PC-3 (cell line): Measurements from ENCODE around the gene RUFY3. TPM values are rescaled to one million over a fixed set of nuclear protein-coding genes. Genes with fewer than 3 reads are reported as not detected.

Experiments
- ATAC-seq: fragments of 200-7000 bp; cut with Tn5 transposase; 2 replicates; pipeline ENCODE4 v1.9.1; 2020; ENCODE audit warnings: mild to moderate bottlenecking, moderate library complexity
- BruUV-seq: library from RNA; stranded (reverse); fragments of 400-500 nt; replicated peaks from 2 replicates; lab custom pipeline; 2021; lab: Mats Ljungman, UMichigan
- CTCF ChIA-PET: fragments of 300-600 bp; sonication (Branson Sonifier 250); formaldehyde crosslinking; loops from one replicate; lab custom pipeline; 2022; ENCODE audit warnings: antibody characterized with exemption; lab: Charles Lee
- POLR2A ChIA-PET: fragments of 300-600 bp; sonication (Branson Sonifier 250); formaldehyde crosslinking; loops from one replicate; lab custom pipeline; 2022; ENCODE audit warnings: antibody characterized with exemption; ENCODE audit not compliant: unreplicated experiment; lab: Charles Lee
- DNase-seq: peaks from one replicate; pipeline ENCODE4 v3.0.0-alpha.2; 2015
- H2AFZ ChIP-seq: fragments of 300-600 bp; sonication (generic); 2 replicates; pipeline ENCODE4 v1.6.0; 2016; ENCODE audit warnings: antibody characterized with exemption, low read length
- H3F3A ChIP-seq: fragments of 300-600 bp; sonication (generic); one replicate; pipeline ENCODE4 v1.6.0; 2017; ENCODE audit warnings: antibody characterized with exemption, low read length, control low read depth, mild to moderate bottlenecking; ENCODE audit not compliant: unreplicated experiment
- H3K27ac ChIP-seq: fragments of 300-600 bp; sonication (generic); 2 replicates; pipeline ENCODE4 v1.5.1; 2016; ENCODE audit warnings: mild to moderate bottlenecking, low read length
- H3K27me3 ChIP-seq: fragments of 300-600 bp; sonication (generic); 2 replicates; pipeline ENCODE4 v1.6.1; 2016; ENCODE audit warnings: low read length, mixed read lengths
- H3K36me3 ChIP-seq: fragments of 300-600 bp; sonication (generic); 2 replicates; pipeline ENCODE4 v1.6.1; 2016; ENCODE audit warnings: low read depth, mixed run types, low read length, mixed read lengths
- H3K4me1 ChIP-seq: fragments of 300-600 bp; sonication (generic); 2 replicates; pipeline ENCODE4 v1.5.1; 2016; ENCODE audit warnings: low read length; ENCODE audit not compliant: insufficient read depth
- H3K4me2 ChIP-seq: fragments of 300-600 bp; sonication (generic); 2 replicates; pipeline ENCODE4 v1.6.0; 2016; ENCODE audit warnings: low read length
- H3K4me3 ChIP-seq: fragments of 300-600 bp; sonication (generic); 2 replicates; pipeline ENCODE4 v1.5.1; 2016; ENCODE audit warnings: mild to moderate bottlenecking, low read length, mixed read lengths
- H3K79me2 ChIP-seq: fragments of 300-600 bp; sonication (generic); 2 replicates; pipeline ENCODE4 v1.6.1; 2017; ENCODE audit warnings: low read length, mixed read lengths
- H3K9ac ChIP-seq: fragments of 300-600 bp; sonication (generic); 2 replicates; pipeline ENCODE4 v1.6.0; 2016; ENCODE audit warnings: mild to moderate bottlenecking, low read length
- H3K9me2 ChIP-seq: fragments of 300-600 bp; sonication (generic); replicated peaks from 2 replicates; pipeline ENCODE4 v1.6.1; 2016; ENCODE audit warnings: mixed run types, low read length, mixed read lengths
- H3K9me3 ChIP-seq: fragments of 300-600 bp; sonication (generic); 2 replicates; pipeline ENCODE4 v1.6.1; 2016; ENCODE audit warnings: low read length, mixed read lengths
- H4K20me1 ChIP-seq: fragments of 300-600 bp; sonication (generic); 2 replicates; pipeline ENCODE4 v1.6.1; 2016; ENCODE audit warnings: low read length, mixed read lengths
- CTCF ChIP-seq: fragments of 300-600 bp; sonication (generic); conservative IDR thresholded peaks from 2 replicates; pipeline ENCODE4 v1.5.1; 2017; ENCODE audit warnings: antibody characterized with exemption, low read depth, mild to moderate bottlenecking, low read length
- EZH2 ChIP-seq: fragments of 300-600 bp; sonication (generic); IDR thresholded peaks from one replicate; pipeline ENCODE4 v1.6.1; 2017; ENCODE audit warnings: antibody characterized with exemption, mild to moderate bottlenecking, low read length; ENCODE audit not compliant: unreplicated experiment
- EZH2phosphoT487 ChIP-seq: fragments of 300-600 bp; sonication (generic); IDR thresholded peaks from 2 replicates; pipeline ENCODE4 v1.6.1; 2018; ENCODE audit warnings: mild to moderate bottlenecking, antibody characterized with exemption, low read length, borderline replicate concordance
- intact Hi-C: fragments of 100-400 bp; cut with micrococcal nuclease; formaldehyde crosslinking; loops from 2 replicates; pipeline ENCODE4 v1.9.0; 2023
- total RNA-seq: library from RNA; depleted of rRNA; stranded (reverse); fragments of >200 nt; gene quantifications from 2 replicates; pipeline ENCODE4 v1.2.3, GENCODE V29; 2014

The RUFY3 gene
- total RNA-seq, 1 experiment from 2014 or later = 25.6 TPM

DNA sequence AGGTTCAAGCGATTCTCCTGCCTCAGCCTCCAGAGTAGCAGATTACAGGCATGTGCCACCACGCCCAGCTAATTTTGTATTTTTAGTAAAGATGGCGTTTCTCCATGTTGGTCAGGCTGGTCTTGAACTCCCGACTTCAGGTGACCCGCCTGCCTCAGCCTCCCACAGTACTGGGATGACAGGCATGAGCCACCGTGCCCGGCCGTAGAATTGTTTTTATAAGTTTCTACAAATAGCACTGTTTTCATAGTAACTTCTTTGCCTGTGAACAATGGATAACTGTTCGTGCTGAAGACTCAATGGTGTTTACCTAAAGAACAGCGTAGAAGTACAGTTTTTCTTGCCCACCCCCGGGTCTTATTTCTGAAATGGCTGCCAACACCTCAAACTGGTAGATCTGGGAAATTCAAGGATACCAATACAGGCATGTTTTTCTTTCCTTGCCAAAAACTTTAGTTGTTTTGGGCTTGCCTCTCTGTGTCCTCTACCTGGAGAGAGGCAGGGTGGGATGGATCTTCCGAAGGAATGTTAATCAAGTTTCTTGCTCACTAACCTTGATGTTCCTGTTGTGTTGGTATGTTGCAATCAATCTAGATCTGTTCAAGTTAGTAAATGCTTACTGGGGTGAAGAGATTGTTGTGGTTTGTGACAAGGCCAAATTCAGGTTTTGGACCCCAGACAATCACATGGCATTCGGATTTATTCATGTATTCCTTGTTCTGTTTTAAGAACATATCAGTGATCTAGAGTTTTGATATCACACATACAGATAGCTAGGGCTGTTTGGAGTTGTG, 2.8 kb upstream of the RUFY3 start:
- intact Hi-C loops = no loop called here
- ChIA-PET CTCF (no interaction called here), POLR2A (no interaction called here)
- Histone ChIP-seq H3K79me2 (peaks cover 47% of the 10 kb centered on the region), H3F3A (no peaks in the 10 kb centered on the region), H3K4me3 (no peak overlapping the region), H3K9me2 (no peaks in the 10 kb centered on the region), H4K20me1 (no peaks in the 10 kb centered on the region), H3K9me3 (no peaks in the 10 kb centered on the region), H3K27ac (no peak overlapping the region), H3K27me3 (no peaks in the 10 kb centered on the region), H3K9ac (no peak overlapping the region), H2AFZ (no peak overlapping the region), H3K36me3 (no peaks in the 10 kb centered on the region), H3K4me1 (no peaks in the 10 kb centered on the region), H3K4me2 (no peak overlapping the region)
- BruUV-seq = no TSS peak
- TF ChIP-seq EZH2 (no peak), EZH2phosphoT487 (no peak), CTCF (no peak)
- ATAC-seq = no peak
- DNase-seq = peak; percentile 39

DNA sequence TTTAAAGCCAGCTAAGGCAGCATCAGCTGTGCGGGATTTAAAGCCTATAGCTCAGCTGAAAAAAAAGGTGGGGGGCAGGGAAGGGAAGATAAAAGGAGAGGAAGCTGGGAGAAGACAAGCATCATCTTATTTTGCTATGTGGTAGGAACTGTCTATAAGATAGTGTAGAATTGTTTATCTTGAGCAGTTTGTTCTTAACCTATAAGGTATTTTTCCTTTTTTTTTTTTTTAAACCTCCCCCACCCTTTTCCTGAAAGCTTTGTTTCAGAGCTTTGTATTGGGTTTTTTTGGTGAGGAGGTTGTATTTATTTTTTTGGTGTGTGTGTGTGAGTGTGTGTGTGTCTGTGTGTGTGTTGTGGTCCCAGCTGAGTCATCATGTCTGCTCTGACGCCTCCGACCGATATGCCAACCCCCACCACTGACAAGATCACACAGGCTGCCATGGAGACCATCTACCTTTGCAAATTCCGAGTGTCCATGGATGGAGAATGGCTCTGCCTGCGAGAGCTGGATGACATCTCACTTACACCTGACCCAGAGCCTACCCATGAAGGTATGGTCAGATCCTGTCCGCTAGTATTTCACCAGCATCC, 531 bp downstream of the RUFY3 start:
- Histone ChIP-seq H3K4me2 (no peak overlapping the region), H3K4me1 (no peaks in the 10 kb centered on the region), H3F3A (no peaks in the 10 kb centered on the region), H3K27ac (no peak overlapping the region), H3K9ac (no peak overlapping the region), H3K79me2 (peaks cover 25% of the 10 kb centered on the region), H3K4me3 (no peak overlapping the region), H2AFZ (no peak overlapping the region), H4K20me1 (no peaks in the 10 kb centered on the region), H3K27me3 (no peaks in the 10 kb centered on the region), H3K36me3 (no peaks in the 10 kb centered on the region), H3K9me2 (no peaks in the 10 kb centered on the region), H3K9me3 (no peaks in the 10 kb centered on the region)
- BruUV-seq = no TSS peak
- no peak for ATAC-seq
- ChIA-PET POLR2A (interaction anchor here (0.6 kb wide), 1 partner anchor 271 kb away, joined by 7 read pairs; the partner anchor contains the start of gene DCK), CTCF (interaction anchor here (0.6 kb wide), 1 partner anchor 35 kb away, joined by 3 read pairs; no protein-coding TSS in a partner anchor)
- no peak for DNase-seq
- intact Hi-C loops = no loop called here
- TF ChIP-seq EZH2 (no peak), CTCF (no peak), EZH2phosphoT487 (no peak)

GRCh38 chr4:70724463-70724862, 2.7 kb downstream of the RUFY3 start:
- Histone ChIP-seq H3K36me3 (no peaks in the 10 kb centered on the region), H4K20me1 (no peaks in the 10 kb centered on the region), H3K27ac (no peak overlapping the region), H3K4me3 (no peak overlapping the region), H3F3A (no peaks in the 10 kb centered on the region), H3K9me3 (no peaks in the 10 kb centered on the region), H3K9ac (no peak overlapping the region), H3K79me2 (peaks cover 7% of the 10 kb centered on the region; the same call in 1 of the 2 replicates), H3K9me2 (no peaks in the 10 kb centered on the region), H3K27me3 (no peaks in the 10 kb centered on the region), H3K4me2 (no peak overlapping the region), H3K4me1 (no peaks in the 10 kb centered on the region), H2AFZ (no peak overlapping the region)
- intact Hi-C loops = no loop called here
- CTCF ChIA-PET = no interaction called here
- ATAC-seq (no peak), DNase-seq (no peak)
- POLR2A ChIA-PET = no interaction called here
- TF ChIP-seq EZH2 (no peak), EZH2phosphoT487 (no peak), CTCF (no peak)
- BruUV-seq = no TSS peak
